Breast epithelium (tissue), 3 donors: Measurements from ENCODE around the gene THADA.

Experiments used
- POLR2A ChIP-seq: fragments of 450-650 bp; IDR thresholded peaks from one replicate; pipeline ENCODE4 v1.6.1; 2016; ENCODE audit warnings: antibody characterized with exemption, mild to moderate bottlenecking, moderate library complexity
- POLR2AphosphoS5 ChIP-seq, 3 donors: sonication (generic); formaldehyde crosslinking; IDR thresholded peaks; one replicate each; pipeline ENCODE4 v1.6.1; 2017; ENCODE audit warnings: antibody characterized with exemption in 3 of 3
- TF ChIP-seq, protein P1 (sequence below), 3 donors: fragments of 450-650 bp; IDR thresholded peaks; one replicate each; pipeline ENCODE4 v1.5.1; 2016 to 2017; ENCODE audit warnings: antibody characterized with exemption in 3 of 3, mild to moderate bottlenecking in 3 of 3, moderate library complexity in 3 of 3

DNA sequence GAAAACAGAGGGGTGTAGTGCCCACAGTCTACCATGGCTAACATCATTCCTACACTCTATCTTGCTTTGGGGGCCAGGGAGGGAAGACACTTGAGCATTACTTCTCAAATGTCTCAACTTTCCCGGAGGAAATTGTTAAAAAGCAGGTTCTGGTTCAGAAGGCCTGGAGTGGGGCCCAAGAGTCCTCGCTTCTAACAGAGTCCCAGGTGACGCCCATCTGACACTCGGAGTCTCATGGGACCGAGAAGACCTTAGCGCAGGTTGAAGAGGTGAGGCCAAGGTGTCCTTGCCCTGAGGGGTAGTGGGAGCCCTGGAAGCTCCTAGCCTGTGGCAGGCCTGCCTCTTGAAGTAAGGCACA lies 409.5 kb downstream of the THADA start:
- TF ChIP-seq, protein P1, sequence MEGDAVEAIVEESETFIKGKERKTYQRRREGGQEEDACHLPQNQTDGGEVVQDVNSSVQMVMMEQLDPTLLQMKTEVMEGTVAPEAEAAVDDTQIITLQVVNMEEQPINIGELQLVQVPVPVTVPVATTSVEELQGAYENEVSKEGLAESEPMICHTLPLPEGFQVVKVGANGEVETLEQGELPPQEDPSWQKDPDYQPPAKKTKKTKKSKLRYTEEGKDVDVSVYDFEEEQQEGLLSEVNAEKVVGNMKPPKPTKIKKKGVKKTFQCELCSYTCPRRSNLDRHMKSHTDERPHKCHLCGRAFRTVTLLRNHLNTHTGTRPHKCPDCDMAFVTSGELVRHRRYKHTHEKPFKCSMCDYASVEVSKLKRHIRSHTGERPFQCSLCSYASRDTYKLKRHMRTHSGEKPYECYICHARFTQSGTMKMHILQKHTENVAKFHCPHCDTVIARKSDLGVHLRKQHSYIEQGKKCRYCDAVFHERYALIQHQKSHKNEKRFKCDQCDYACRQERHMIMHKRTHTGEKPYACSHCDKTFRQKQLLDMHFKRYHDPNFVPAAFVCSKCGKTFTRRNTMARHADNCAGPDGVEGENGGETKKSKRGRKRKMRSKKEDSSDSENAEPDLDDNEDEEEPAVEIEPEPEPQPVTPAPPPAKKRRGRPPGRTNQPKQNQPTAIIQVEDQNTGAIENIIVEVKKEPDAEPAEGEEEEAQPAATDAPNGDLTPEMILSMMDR (IDR thresholded peaks at IDR 0.05), result no peak
- TF ChIP-seq POLR2AphosphoS5 (IDR thresholded peaks at IDR 0.05) (no peak), POLR2A (no peak)
